ENCODE measurements around the gene ARHGAP22. TPM values are rescaled to one million over a fixed set of nuclear protein-coding genes. Genes with fewer than 3 reads are reported as not detected.

ARHGAP22 gene
- polyA plus RNA-seq, 3 donors: 1.5 to 7.8 (median 1.9) TPM

GRCh38 chr10:48404646-48405045 lies 200.2 kb downstream of the ARHGAP22 start:
- Mint-ChIP-seq H3K36me3 (peaks cover 1 to 5% of the 10 kb centered on the region in 2 donors), H3K27me3 (ENCODE audit: low read depth in 3 of 3) (no peaks in the 10 kb centered on the region), H3K9me3 (no peaks in the 10 kb centered on the region), H3K27ac (peak overlapping the region in 5 of 7 donors; percentile 65 to 76 (median 68)), H3K4me1 (peaks cover 16% of the 10 kb centered on the region), H3K4me3 (peak overlapping the region in 1 of 2 donors; percentile 4)
- H3K4me3 ChIP-seq (replicated peaks in 1 of 3; ENCODE audit: low read depth in 2 of 3, low read length in 3 of 3): no peak overlapping the region
- intact Hi-C loops (cut with micrococcal nuclease): no loop called here
- H3K27ac ChIP-seq (ENCODE audit: low read depth in 1 of 2, low read length in 2 of 2): peak overlapping the region in 1 of 2 donors; percentile 43
- H3K4me2 ChIP-seq (replicated peaks; ENCODE audit: extremely low read depth, low read length, poor library complexity, severe bottlenecking): no peak overlapping the region
- peaks cover 5% of the 10 kb centered on the region for H3K79me2 ChIP-seq (ENCODE audit: insufficient read depth, low read length)
- peaks cover 9% of the 10 kb centered on the region in 2 donors for H3K4me1 ChIP-seq (ENCODE audit: control insufficient read depth in 1 of 2, insufficient read depth in 2 of 2, low read length in 2 of 2)
- no peak overlapping the region for H2AFZ ChIP-seq (ENCODE audit: insufficient read depth, low read depth, low read length, poor library complexity, severe bottlenecking)
- H4K20me1 ChIP-seq (ENCODE audit: insufficient read depth, low read length): peaks cover 5% of the 10 kb centered on the region
- H3K27me3 ChIP-seq (ENCODE audit: control insufficient read depth in 2 of 2, insufficient read depth in 2 of 2, low read length in 2 of 2): no peaks in the 10 kb centered on the region
- 4% methylated on average over 3 of the region's 4 CpGs for WGBS (ENCODE audit: insufficient coverage)
- TF ChIP-seq, protein P1, sequence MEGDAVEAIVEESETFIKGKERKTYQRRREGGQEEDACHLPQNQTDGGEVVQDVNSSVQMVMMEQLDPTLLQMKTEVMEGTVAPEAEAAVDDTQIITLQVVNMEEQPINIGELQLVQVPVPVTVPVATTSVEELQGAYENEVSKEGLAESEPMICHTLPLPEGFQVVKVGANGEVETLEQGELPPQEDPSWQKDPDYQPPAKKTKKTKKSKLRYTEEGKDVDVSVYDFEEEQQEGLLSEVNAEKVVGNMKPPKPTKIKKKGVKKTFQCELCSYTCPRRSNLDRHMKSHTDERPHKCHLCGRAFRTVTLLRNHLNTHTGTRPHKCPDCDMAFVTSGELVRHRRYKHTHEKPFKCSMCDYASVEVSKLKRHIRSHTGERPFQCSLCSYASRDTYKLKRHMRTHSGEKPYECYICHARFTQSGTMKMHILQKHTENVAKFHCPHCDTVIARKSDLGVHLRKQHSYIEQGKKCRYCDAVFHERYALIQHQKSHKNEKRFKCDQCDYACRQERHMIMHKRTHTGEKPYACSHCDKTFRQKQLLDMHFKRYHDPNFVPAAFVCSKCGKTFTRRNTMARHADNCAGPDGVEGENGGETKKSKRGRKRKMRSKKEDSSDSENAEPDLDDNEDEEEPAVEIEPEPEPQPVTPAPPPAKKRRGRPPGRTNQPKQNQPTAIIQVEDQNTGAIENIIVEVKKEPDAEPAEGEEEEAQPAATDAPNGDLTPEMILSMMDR (IDR thresholded peaks at IDR 0.05): no peak
- H3K36me3 ChIP-seq (replicated peaks in 1 of 2; ENCODE audit: control insufficient read depth in 1 of 2, insufficient read depth in 2 of 2, low read length in 2 of 2): peaks cover 0 to 24% of the 10 kb centered on the region in 2 donors
- H3K9me3 ChIP-seq (replicated peaks in 1 of 2; ENCODE audit: control insufficient read depth in 1 of 2, insufficient read depth in 1 of 2, low read length in 2 of 2): no peaks in the 10 kb centered on the region
- H3K9ac ChIP-seq (ENCODE audit: insufficient read depth, low read length, poor library complexity, severe bottlenecking): no peak overlapping the region
- peak; percentile 49 to 70 (median 65) for DNase-seq

- peaks cover 22% of the 10 kb centered on the region for H4K20me1 ChIP-seq (ENCODE audit: insufficient read depth, low read length)
- Mint-ChIP-seq H3K27me3 (ENCODE audit: low read depth in 3 of 3) (peaks cover 0 to 4% (median 0%) of the 10 kb centered on the region in 3 donors), H3K27ac (no peak overlapping the region), H3K4me3 (no peak overlapping the region), H3K36me3 (peaks cover 0 to 2% of the 10 kb centered on the region in 2 donors), H3K9me3 (no peaks in the 10 kb centered on the region), H3K4me1 (peaks cover 12% of the 10 kb centered on the region)
- H3K4me2 ChIP-seq (replicated peaks; ENCODE audit: extremely low read depth, low read length, poor library complexity, severe bottlenecking): no peak overlapping the region
- DNase-seq: no peak
- TF ChIP-seq, protein P1 (IDR thresholded peaks at IDR 0.05): no peak
- H3K9ac ChIP-seq (ENCODE audit: insufficient read depth, low read length, poor library complexity, severe bottlenecking): no peak overlapping the region
- no peak overlapping the region for H3K4me3 ChIP-seq (replicated peaks in 1 of 3; ENCODE audit: low read depth in 2 of 3, low read length in 3 of 3)
- H3K36me3 ChIP-seq (replicated peaks in 1 of 2; ENCODE audit: control insufficient read depth in 1 of 2, insufficient read depth in 2 of 2, low read length in 2 of 2): peaks cover 0 to 4% of the 10 kb centered on the region in 2 donors
- no peaks in the 10 kb centered on the region for H3K27me3 ChIP-seq (ENCODE audit: control insufficient read depth in 2 of 2, insufficient read depth in 2 of 2, low read length in 2 of 2)
- WGBS (ENCODE audit: insufficient coverage): no CpG with 5 or more reads among the region's 1 CpG
- peaks cover 6 to 9% of the 10 kb centered on the region in 2 donors for H3K4me1 ChIP-seq (ENCODE audit: control insufficient read depth in 1 of 2, insufficient read depth in 2 of 2, low read length in 2 of 2)
- intact Hi-C loops (cut with micrococcal nuclease): no loop called here
- H3K79me2 ChIP-seq (ENCODE audit: insufficient read depth, low read length): peaks cover 5% of the 10 kb centered on the region
- H3K27ac ChIP-seq (ENCODE audit: low read depth in 1 of 2, low read length in 2 of 2): no peak overlapping the region
- no peak overlapping the region for H2AFZ ChIP-seq (ENCODE audit: insufficient read depth, low read depth, low read length, poor library complexity, severe bottlenecking)
- no peaks in the 10 kb centered on the region for H3K9me3 ChIP-seq (replicated peaks in 1 of 2; ENCODE audit: control insufficient read depth in 1 of 2, insufficient read depth in 1 of 2, low read length in 2 of 2)
These were observed 204.0 kb downstream of the ARHGAP22 start for GRCh38 chr10:48400850-48401220.

Measured in CD14-positive monocyte (primary cell).